ENCODE results near the gene PSD2. TPM values are rescaled to one million over a fixed set of nuclear protein-coding genes. Genes with fewer than 3 reads are reported as not detected.
"Not testable (repeated sequence)": the region's sequence is repeated elsewhere in the genome, so short reads cannot be mapped to it uniquely, and the experiment has no call there.

The PSD2 gene
- total RNA-seq, 1 donor from 2014 or later, result 0.25 TPM

DNA sequence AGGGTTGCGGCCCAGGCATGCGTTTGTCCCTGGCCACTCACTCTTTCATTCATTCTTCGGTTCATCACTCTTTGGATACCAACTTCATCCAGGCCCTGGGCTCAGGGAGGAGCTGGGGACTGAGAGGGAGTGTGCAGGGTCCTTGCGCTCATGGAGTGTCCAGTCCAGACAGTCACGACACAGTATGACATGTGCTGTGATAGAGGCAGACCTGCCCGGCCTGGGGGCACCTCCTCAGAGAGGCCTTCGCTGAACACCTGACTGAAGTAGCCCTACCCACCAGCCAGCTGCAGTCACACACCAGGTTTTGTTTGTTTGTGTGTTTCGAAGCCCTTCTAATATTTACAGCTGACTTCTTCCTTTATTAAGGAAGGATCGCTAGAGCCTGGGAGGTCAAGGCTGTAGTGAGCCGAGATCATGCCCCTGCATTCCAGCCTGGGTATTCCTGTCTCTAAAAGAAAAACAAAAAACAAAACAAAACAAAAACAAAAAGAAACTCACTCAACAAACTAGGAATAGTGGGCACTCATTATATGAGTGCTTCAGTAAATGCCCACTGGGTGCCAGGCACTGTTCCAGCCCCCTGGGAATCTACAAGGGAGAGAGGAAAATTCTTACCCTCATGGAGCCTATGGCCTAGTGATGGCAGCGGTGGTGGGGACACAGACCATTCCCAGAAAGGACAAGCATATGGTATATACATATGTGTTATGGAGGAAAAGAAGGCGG lies 6.3 kb upstream of the PSD2 start:
- no peak for DNase-seq (ENCODE audit: low read depth)
- Histone ChIP-seq H2AFZ (ENCODE audit: low read depth, low read length) (no peak overlapping the region), H3K9ac (ENCODE audit: low read length) (no peak overlapping the region), H3K4me2 (ENCODE audit: low read length) (no peak overlapping the region), H4K20me1 (ENCODE audit: insufficient read depth, low read length) (no peaks in the 10 kb centered on the region), H3K27ac (ENCODE audit: low read depth, low read length) (no peak overlapping the region), H3K4me3 (ENCODE audit: insufficient read depth, low read depth, low read length) (no peak overlapping the region), H3K36me3 (ENCODE audit: insufficient read depth, low read length) (no peaks in the 10 kb centered on the region), H3K9me3 (ENCODE audit: insufficient read depth, low read depth, low read length) (no peaks in the 10 kb centered on the region), H3K4me1 (ENCODE audit: insufficient read depth, low read length) (peaks cover 3% of the 10 kb centered on the region), H3K27me3 (ENCODE audit: insufficient read depth, low read length) (peaks cover 18% of the 10 kb centered on the region), H3K79me2 (ENCODE audit: insufficient read depth, low read length) (no peaks in the 10 kb centered on the region)
- FAIRE-seq, result no peak
- H3K36me3 Mint-ChIP-seq (ENCODE audit: low read depth, unreplicated experiment), result peaks cover 3% of the 10 kb centered on the region
- H3K9me3 Mint-ChIP-seq (ENCODE audit: unreplicated experiment), result no peaks in the 10 kb centered on the region
- no peak overlapping the region for H3K27ac Mint-ChIP-seq (ENCODE audit: unreplicated experiment)
- peaks cover 3% of the 10 kb centered on the region for H3K4me1 Mint-ChIP-seq (ENCODE audit: low read depth, unreplicated experiment)
- peak overlapping the region; percentile 46 for H3K4me3 Mint-ChIP-seq (ENCODE audit: unreplicated experiment)
- no peak for TF ChIP-seq EZH2 (IDR thresholded peaks at IDR 0.05; ENCODE audit: insufficient read depth, low read length)
- TF ChIP-seq, protein P1, sequence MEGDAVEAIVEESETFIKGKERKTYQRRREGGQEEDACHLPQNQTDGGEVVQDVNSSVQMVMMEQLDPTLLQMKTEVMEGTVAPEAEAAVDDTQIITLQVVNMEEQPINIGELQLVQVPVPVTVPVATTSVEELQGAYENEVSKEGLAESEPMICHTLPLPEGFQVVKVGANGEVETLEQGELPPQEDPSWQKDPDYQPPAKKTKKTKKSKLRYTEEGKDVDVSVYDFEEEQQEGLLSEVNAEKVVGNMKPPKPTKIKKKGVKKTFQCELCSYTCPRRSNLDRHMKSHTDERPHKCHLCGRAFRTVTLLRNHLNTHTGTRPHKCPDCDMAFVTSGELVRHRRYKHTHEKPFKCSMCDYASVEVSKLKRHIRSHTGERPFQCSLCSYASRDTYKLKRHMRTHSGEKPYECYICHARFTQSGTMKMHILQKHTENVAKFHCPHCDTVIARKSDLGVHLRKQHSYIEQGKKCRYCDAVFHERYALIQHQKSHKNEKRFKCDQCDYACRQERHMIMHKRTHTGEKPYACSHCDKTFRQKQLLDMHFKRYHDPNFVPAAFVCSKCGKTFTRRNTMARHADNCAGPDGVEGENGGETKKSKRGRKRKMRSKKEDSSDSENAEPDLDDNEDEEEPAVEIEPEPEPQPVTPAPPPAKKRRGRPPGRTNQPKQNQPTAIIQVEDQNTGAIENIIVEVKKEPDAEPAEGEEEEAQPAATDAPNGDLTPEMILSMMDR (IDR thresholded peaks at IDR 0.05; ENCODE audit: insufficient read depth, low read depth, low read length), result no peak
- H3K27me3 Mint-ChIP-seq (ENCODE audit: low read depth, unreplicated experiment), result peaks cover 56% of the 10 kb centered on the region

DNA sequence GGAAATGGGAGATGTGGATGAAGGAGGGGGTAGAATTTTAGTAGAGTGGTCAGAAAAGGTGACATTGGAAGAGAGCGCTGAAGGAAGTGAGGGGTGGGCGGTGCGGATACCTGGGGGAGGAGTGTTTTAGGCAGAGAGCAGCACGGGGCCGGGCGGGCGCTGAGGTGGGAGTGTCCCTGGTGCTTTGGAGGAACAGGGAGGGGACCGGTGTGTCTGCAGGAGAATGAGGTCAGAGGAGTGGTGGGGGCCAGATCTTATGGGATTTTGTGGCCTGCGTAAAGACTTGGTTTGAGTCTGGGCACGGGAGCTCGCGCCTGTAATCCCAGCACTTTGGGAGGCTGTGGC lies 5.8 kb upstream of the PSD2 start:
- no peak overlapping the region for H3K27ac Mint-ChIP-seq (ENCODE audit: unreplicated experiment)
- peaks cover 20% of the 10 kb centered on the region for H3K27me3 ChIP-seq (ENCODE audit: insufficient read depth, low read length)
- no peak overlapping the region for H3K4me3 ChIP-seq (ENCODE audit: insufficient read depth, low read depth, low read length)
- H3K4me1 ChIP-seq (ENCODE audit: insufficient read depth, low read length), result peaks cover 3% of the 10 kb centered on the region
- no peak overlapping the region for H3K4me2 ChIP-seq (ENCODE audit: low read length)
- no peak overlapping the region for H3K9ac ChIP-seq (ENCODE audit: low read length)
- H3K36me3 ChIP-seq (ENCODE audit: insufficient read depth, low read length), result no peaks in the 10 kb centered on the region
- H3K9me3 Mint-ChIP-seq (ENCODE audit: unreplicated experiment), result no peaks in the 10 kb centered on the region
- no peak overlapping the region for H3K27ac ChIP-seq (ENCODE audit: low read depth, low read length)
- H4K20me1 ChIP-seq (ENCODE audit: insufficient read depth, low read length), result no peaks in the 10 kb centered on the region
- peaks cover 58% of the 10 kb centered on the region for H3K27me3 Mint-ChIP-seq (ENCODE audit: low read depth, unreplicated experiment)
- H2AFZ ChIP-seq (ENCODE audit: low read depth, low read length), result no peak overlapping the region
- FAIRE-seq (no peak), DNase-seq (ENCODE audit: low read depth) (no peak)
- H3K79me2 ChIP-seq (ENCODE audit: insufficient read depth, low read length), result no peaks in the 10 kb centered on the region
- no peak for TF ChIP-seq EZH2 (IDR thresholded peaks at IDR 0.05; ENCODE audit: insufficient read depth, low read length)
- TF ChIP-seq, protein P1 (IDR thresholded peaks at IDR 0.05; ENCODE audit: insufficient read depth, low read depth, low read length), result no peak
- no peak overlapping the region for H3K4me3 Mint-ChIP-seq (ENCODE audit: unreplicated experiment)
- peaks cover 3% of the 10 kb centered on the region for H3K4me1 Mint-ChIP-seq (ENCODE audit: low read depth, unreplicated experiment)
- H3K9me3 ChIP-seq (ENCODE audit: insufficient read depth, low read depth, low read length), result no peaks in the 10 kb centered on the region
- H3K36me3 Mint-ChIP-seq (ENCODE audit: low read depth, unreplicated experiment), result peaks cover 3% of the 10 kb centered on the region

DNA sequence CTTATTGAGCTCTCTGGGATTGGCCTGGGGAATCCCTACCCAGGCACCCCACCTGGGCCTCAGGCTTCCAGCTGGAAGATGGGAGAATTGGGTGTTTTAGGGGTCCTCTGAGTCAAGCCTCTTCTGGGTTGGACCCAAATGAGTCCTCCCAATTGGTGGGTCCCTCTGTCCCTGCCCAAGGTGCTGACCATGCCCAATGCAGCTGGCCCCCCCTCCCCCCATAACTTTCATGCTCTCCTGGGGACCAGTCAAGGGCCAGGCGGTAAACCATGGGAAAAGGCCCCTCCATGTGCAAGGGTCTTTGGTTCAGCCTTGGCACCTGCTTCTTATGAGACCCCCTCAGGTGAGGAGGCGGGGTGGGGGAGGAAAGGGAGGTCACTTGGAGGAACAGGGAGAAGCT lies 3.4 kb upstream of the PSD2 start:
- Mint-ChIP-seq H3K9me3 (ENCODE audit: unreplicated experiment) (no peaks in the 10 kb centered on the region), H3K36me3 (ENCODE audit: low read depth, unreplicated experiment) (peaks cover 3% of the 10 kb centered on the region), H3K27me3 (ENCODE audit: low read depth, unreplicated experiment) (peaks cover 61% of the 10 kb centered on the region), H3K4me3 (ENCODE audit: unreplicated experiment) (no peak overlapping the region), H3K4me1 (ENCODE audit: low read depth, unreplicated experiment) (no peaks in the 10 kb centered on the region), H3K27ac (ENCODE audit: unreplicated experiment) (no peak overlapping the region)
- DNase-seq (ENCODE audit: low read depth) (no peak), FAIRE-seq (no peak)
- no peaks in the 10 kb centered on the region for H3K36me3 ChIP-seq (ENCODE audit: insufficient read depth, low read length)
- H3K27ac ChIP-seq (ENCODE audit: low read depth, low read length), result no peak overlapping the region
- H3K27me3 ChIP-seq (ENCODE audit: insufficient read depth, low read length), result peaks cover 35% of the 10 kb centered on the region
- no peak overlapping the region for H3K4me3 ChIP-seq (ENCODE audit: insufficient read depth, low read depth, low read length)
- H3K4me2 ChIP-seq (ENCODE audit: low read length), result no peak overlapping the region
- TF ChIP-seq EZH2 (IDR thresholded peaks at IDR 0.05; ENCODE audit: insufficient read depth, low read length), result no peak
- TF ChIP-seq, protein P1 (IDR thresholded peaks at IDR 0.05; ENCODE audit: insufficient read depth, low read depth, low read length), result no peak
- H3K9me3 ChIP-seq (ENCODE audit: insufficient read depth, low read depth, low read length), result no peaks in the 10 kb centered on the region
- H2AFZ ChIP-seq (ENCODE audit: low read depth, low read length), result no peak overlapping the region
- no peak overlapping the region for H3K9ac ChIP-seq (ENCODE audit: low read length)
- peaks cover 3% of the 10 kb centered on the region for H3K4me1 ChIP-seq (ENCODE audit: insufficient read depth, low read length)
- no peaks in the 10 kb centered on the region for H4K20me1 ChIP-seq (ENCODE audit: insufficient read depth, low read length)
- no peaks in the 10 kb centered on the region for H3K79me2 ChIP-seq (ENCODE audit: insufficient read depth, low read length)

DNA sequence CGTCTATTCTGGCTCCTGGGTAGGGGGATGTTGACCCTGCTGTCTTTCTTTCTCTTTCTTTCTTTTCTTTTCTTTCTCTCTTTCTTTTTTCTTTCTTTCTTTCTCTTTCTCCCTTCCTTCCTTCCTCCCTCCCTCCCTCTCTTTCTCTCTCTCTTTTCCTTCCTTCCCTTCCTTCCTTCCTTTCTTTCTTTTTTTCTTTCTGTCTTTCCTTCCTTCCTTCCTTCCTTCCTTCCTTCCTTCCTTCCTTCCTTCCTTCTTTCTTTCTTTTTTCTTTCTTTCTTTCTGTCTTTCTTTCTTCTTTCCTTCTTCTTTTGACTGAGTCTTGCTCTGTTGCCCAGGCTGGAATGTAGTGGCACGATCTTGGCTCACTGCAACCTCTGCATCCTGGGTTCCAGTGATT lies 3.0 kb upstream of the PSD2 start:
- H3K27me3 Mint-ChIP-seq (ENCODE audit: low read depth, unreplicated experiment), result peaks cover 65% of the 10 kb centered on the region
- not testable (repeated sequence) for FAIRE-seq

More for the DNA sequence above, 3.0 kb upstream of the PSD2 start:
- H3K27ac ChIP-seq (ENCODE audit: low read depth, low read length); H3K4me3 ChIP-seq (ENCODE audit: insufficient read depth, low read depth, low read length); H3K4me1 Mint-ChIP-seq (ENCODE audit: low read depth, unreplicated experiment); H3K9me3 Mint-ChIP-seq (ENCODE audit: unreplicated experiment); H3K4me1 ChIP-seq (ENCODE audit: insufficient read depth, low read length); H3K27ac Mint-ChIP-seq (ENCODE audit: unreplicated experiment); H3K4me2 ChIP-seq (ENCODE audit: low read length); H3K9ac ChIP-seq (ENCODE audit: low read length); DNase-seq (ENCODE audit: low read depth); H3K79me2 ChIP-seq (ENCODE audit: insufficient read depth, low read length); H3K36me3 Mint-ChIP-seq (ENCODE audit: low read depth, unreplicated experiment); H3K4me3 Mint-ChIP-seq (ENCODE audit: unreplicated experiment); H4K20me1 ChIP-seq (ENCODE audit: insufficient read depth, low read length); H2AFZ ChIP-seq (ENCODE audit: low read depth, low read length); H3K36me3 ChIP-seq (ENCODE audit: insufficient read depth, low read length); H3K9me3 ChIP-seq (ENCODE audit: insufficient read depth, low read depth, low read length): not testable (repeated sequence)
- H3K27me3 ChIP-seq (ENCODE audit: insufficient read depth, low read length), result peaks cover 39% of the 10 kb centered on the region

Measured in astrocyte (in vitro differentiated cells and primary cell).